ENCODE data around the gene MRM2. TPM values are rescaled to one million over a fixed set of nuclear protein-coding genes. Genes with fewer than 3 reads are reported as not detected.
A peak's percentile ranks its signal among the peaks of the same experiment; 100 is the strongest.

MRM2 gene
- polyA plus RNA-seq, 3 donors: 9.2 to 32.5 (median 26.7) TPM

- 99% methylated on average over 10 of the region's 10 CpGs for WGBS (ENCODE audit: insufficient coverage)
- H3K4me1 Mint-ChIP-seq: no peaks in the 10 kb centered on the region
- H3K36me3 Mint-ChIP-seq: peaks cover 90 to 98% of the 10 kb centered on the region in 2 donors
- no peak overlapping the region for H3K27ac Mint-ChIP-seq
- Histone ChIP-seq H3K4me2 (replicated peaks; ENCODE audit: extremely low read depth, low read length, poor library complexity, severe bottlenecking) (no peak overlapping the region), H4K20me1 (ENCODE audit: insufficient read depth, low read length) (peaks cover 9% of the 10 kb centered on the region), H3K79me2 (ENCODE audit: insufficient read depth, low read length) (no peaks in the 10 kb centered on the region), H3K4me1 (ENCODE audit: control insufficient read depth in 1 of 2, insufficient read depth in 2 of 2, low read length in 2 of 2) (no peaks in the 10 kb centered on the region), H3K36me3 (replicated peaks in 1 of 2; ENCODE audit: control insufficient read depth in 1 of 2, insufficient read depth in 2 of 2, low read length in 2 of 2) (peaks cover 86 to 100% of the 10 kb centered on the region in 2 donors), H2AFZ (ENCODE audit: insufficient read depth, low read depth, low read length, poor library complexity, severe bottlenecking) (no peak overlapping the region), H3K9ac (ENCODE audit: insufficient read depth, low read length, poor library complexity, severe bottlenecking) (no peak overlapping the region), H3K27ac (ENCODE audit: low read depth in 1 of 2, low read length in 2 of 2) (no peak overlapping the region), H3K4me3 (replicated peaks in 1 of 3; ENCODE audit: low read depth in 2 of 3, low read length in 3 of 3) (no peak overlapping the region), H3K27me3 (ENCODE audit: control insufficient read depth in 2 of 2, insufficient read depth in 2 of 2, low read length in 2 of 2) (no peaks in the 10 kb centered on the region), H3K9me3 (replicated peaks in 1 of 2; ENCODE audit: control insufficient read depth in 1 of 2, insufficient read depth in 1 of 2, low read length in 2 of 2) (no peaks in the 10 kb centered on the region)
- DNase-seq: no peak
- TF ChIP-seq CTCF (IDR thresholded peaks at IDR 0.05): no peak
- peaks cover 0 to 3% (median 0%) of the 10 kb centered on the region in 3 donors for H3K27me3 Mint-ChIP-seq (ENCODE audit: low read depth in 3 of 3)
- intact Hi-C loops (cut with micrococcal nuclease): no loop called here
- no peak overlapping the region for H3K4me3 Mint-ChIP-seq
- H3K9me3 Mint-ChIP-seq: peaks cover 0 to 7% (median 2%) of the 10 kb centered on the region in 7 donors
Observed at GRCh38 chr7:2217206-2217605, 24.8 kb downstream of the MRM2 start.

- H3K4me1 ChIP-seq (ENCODE audit: control insufficient read depth in 1 of 2, insufficient read depth in 2 of 2, low read length in 2 of 2): no peaks in the 10 kb centered on the region
Observed at GRCh38 chr7:2215851-2216250, 26.2 kb downstream of the MRM2 start.

More at GRCh38 chr7:2215851-2216250, 26.2 kb downstream of the MRM2 start:
- intact Hi-C loops (cut with micrococcal nuclease): no loop called here
- no peak for TF ChIP-seq CTCF (IDR thresholded peaks at IDR 0.05)
- Histone ChIP-seq H3K27ac (ENCODE audit: low read depth in 1 of 2, low read length in 2 of 2) (no peak overlapping the region), H2AFZ (ENCODE audit: insufficient read depth, low read depth, low read length, poor library complexity, severe bottlenecking) (no peak overlapping the region), H3K4me2 (replicated peaks; ENCODE audit: extremely low read depth, low read length, poor library complexity, severe bottlenecking) (no peak overlapping the region), H3K36me3 (replicated peaks in 1 of 2; ENCODE audit: control insufficient read depth in 1 of 2, insufficient read depth in 2 of 2, low read length in 2 of 2) (peaks cover 87 to 100% of the 10 kb centered on the region in 2 donors), H3K9me3 (replicated peaks in 1 of 2; ENCODE audit: control insufficient read depth in 1 of 2, insufficient read depth in 1 of 2, low read length in 2 of 2) (no peaks in the 10 kb centered on the region), H3K27me3 (ENCODE audit: control insufficient read depth in 2 of 2, insufficient read depth in 2 of 2, low read length in 2 of 2) (no peaks in the 10 kb centered on the region), H3K9ac (ENCODE audit: insufficient read depth, low read length, poor library complexity, severe bottlenecking) (no peak overlapping the region), H3K79me2 (ENCODE audit: insufficient read depth, low read length) (no peaks in the 10 kb centered on the region), H3K4me3 (replicated peaks in 1 of 3; ENCODE audit: low read depth in 2 of 3, low read length in 3 of 3) (no peak overlapping the region), H4K20me1 (ENCODE audit: insufficient read depth, low read length) (peaks cover 9% of the 10 kb centered on the region)
- Mint-ChIP-seq H3K9me3 (peaks cover 0 to 7% (median 2%) of the 10 kb centered on the region in 7 donors), H3K27me3 (ENCODE audit: low read depth in 3 of 3) (peaks cover 0 to 2% (median 0%) of the 10 kb centered on the region in 3 donors), H3K36me3 (peaks cover 93 to 98% of the 10 kb centered on the region in 2 donors), H3K4me1 (no peaks in the 10 kb centered on the region), H3K4me3 (no peak overlapping the region), H3K27ac (peak overlapping the region in 1 of 7 donors; percentile 36)
- DNase-seq: no peak
- 92% methylated on average over 16 of the region's 17 CpGs for WGBS (ENCODE audit: insufficient coverage)
